Adipose tissue (tissue), 3 donors: ENCODE results near the gene POMGNT2. TPM values are rescaled to one million over a fixed set of nuclear protein-coding genes. Genes with fewer than 3 reads are reported as not detected.
"Not testable (repeated sequence)": the region's sequence is repeated elsewhere in the genome, so short reads cannot be mapped to it uniquely, and the experiment has no call there.

Source experiments
- H3K27ac ChIP-seq: one replicate; pipeline ENCODE4 v1.5.1; 2013; ENCODE audit warnings: low read depth, low read length
- WGBS, 3 donors: extraction: QIAGEN DNeasy Blood & Tissue Kit; methylation state at CpG; one replicate each; pipeline ENCODE4 v1.1.7; 2013; 5-methylcytosine and 5-hydroxymethylcytosine counted together
- polyA plus RNA-seq, 3 donors: library from polyadenylated mRNA; stranded (reverse); fragments of 200-250 nt; gene quantifications; one replicate each; pipeline ENCODE4 v1.2.3, GENCODE V29; 2013
- donor health status: healthy with polysubstance abuse.
- donor health status: Bipolar disorder and iron deficiency.
- donor health status: healthy.

The POMGNT2 gene
- polyA plus RNA-seq, 3 donors: 7.8 to 11.4 (median 11.3) TPM

GRCh38 chr3:43061101-43061895 is 44.6 kb downstream of the POMGNT2 start:
- H3K27ac ChIP-seq: no peak overlapping the region
- 89 to 93% (median 92%) methylated on average over 8 of the region's 8 CpGs for whole genome bisulfite sequencing, 3 donors

- H3K27ac ChIP-seq: no peak overlapping the region
- WGBS, 3 donors: 85 to 93% (median 91%) methylated on average over 1 of the region's 1 CpG
Observed at GRCh38 chr3:43059456-43059855, 46.4 kb downstream of the POMGNT2 start.

- H3K27ac ChIP-seq: no peak overlapping the region
- WGBS, 3 donors: 92 to 94% (median 93%) methylated on average over 15 of the region's 15 CpGs
Observed at GRCh38 chr3:43055806-43056770, 49.8 kb downstream of the POMGNT2 start.

- WGBS, 3 donors: 95 to 97% (median 96%) methylated on average over 7 of the region's 7 CpGs
- H3K27ac ChIP-seq: no peak overlapping the region
Observed at GRCh38 chr3:43055393-43055792, 50.5 kb downstream of the POMGNT2 start.

- no peak overlapping the region for H3K27ac ChIP-seq
- 89 to 97% (median 94%) methylated on average over 5 of the region's 5 CpGs for WGBS, 3 donors
Observed at GRCh38 chr3:43054754-43055153, 51.1 kb downstream of the POMGNT2 start.

GRCh38 chr3:43053291-43053690 is 52.6 kb downstream of the POMGNT2 start:
- H3K27ac ChIP-seq: no peak overlapping the region
- 94 to 97% (median 96%) methylated on average over 10 to 12 of the region's 12 CpGs for WGBS, 3 donors

- H3K27ac ChIP-seq: no peak overlapping the region
Observed at GRCh38 chr3:43048470-43048869, 57.4 kb downstream of the POMGNT2 start.

- H3K27ac ChIP-seq: no peak overlapping the region
- WGBS, 3 donors: 42 to 62% (median 44%) methylated on average over 1 of the region's 1 CpG
Observed at GRCh38 chr3:43046583-43046982, 59.3 kb downstream of the POMGNT2 start.

GRCh38 chr3:43045079-43045478 is 60.8 kb downstream of the POMGNT2 start:
- H3K27ac ChIP-seq: not testable (repeated sequence)

GRCh38 chr3:43043793-43044192 is 62.1 kb downstream of the POMGNT2 start:
- 91 to 94% (median 93%) methylated on average over 2 of the region's 2 CpGs for WGBS, 3 donors
- H3K27ac ChIP-seq: no peak overlapping the region

- 56 to 88% (median 76%) methylated on average over 3 of the region's 3 CpGs for WGBS, 3 donors
- H3K27ac ChIP-seq: no peak overlapping the region
Observed at GRCh38 chr3:43043071-43043766, 62.7 kb downstream of the POMGNT2 start.

GRCh38 chr3:43041517-43041916 is 64.4 kb downstream of the POMGNT2 start:
- 90 to 96% (median 91%) methylated on average over 2 of the region's 2 CpGs for WGBS, 3 donors

GRCh38 chr3:43038010-43038409 is 67.9 kb downstream of the POMGNT2 start:
- 87 to 92% (median 91%) methylated on average over 7 of the region's 7 CpGs for WGBS, 3 donors
- H3K27ac ChIP-seq: no peak overlapping the region

More at GRCh38 chr3:43041517-43041916, 64.4 kb downstream of the POMGNT2 start:
- no peak overlapping the region for H3K27ac ChIP-seq

GRCh38 chr3:43036621-43037423 is 69.1 kb downstream of the POMGNT2 start:
- WGBS, 3 donors: 85 to 88% (median 87%) methylated on average over 9 of the region's 9 CpGs
- H3K27ac ChIP-seq: no peak overlapping the region

GRCh38 chr3:43035801-43036365 is 70.0 kb downstream of the POMGNT2 start:
- H3K27ac ChIP-seq: no peak overlapping the region
- WGBS, 3 donors: 72 to 90% (median 86%) methylated on average over 5 of the region's 5 CpGs

- 87 to 96% (median 91%) methylated on average over 4 of the region's 4 CpGs for WGBS, 3 donors
- H3K27ac ChIP-seq: no peak overlapping the region
Observed at GRCh38 chr3:43034911-43035310, 71.0 kb downstream of the POMGNT2 start.

GRCh38 chr3:43034200-43034599 is 71.7 kb downstream of the POMGNT2 start:
- 74 to 82% (median 81%) methylated on average over 4 of the region's 4 CpGs for WGBS, 3 donors
- H3K27ac ChIP-seq: no peak overlapping the region
